GM21619 (cell line): ENCODE data around the gene BIN2.
"Not testable (repeated sequence)": the region's sequence is repeated elsewhere in the genome, so short reads cannot be mapped to it uniquely, and the experiment has no call there.

Experiments
- ATAC-seq: cut with Tn5 transposase; IDR thresholded peaks from one replicate; pipeline ENCODE4 v1.9.1; 2021; ENCODE audit not compliant: unreplicated experiment

Gene BIN2

DNA sequence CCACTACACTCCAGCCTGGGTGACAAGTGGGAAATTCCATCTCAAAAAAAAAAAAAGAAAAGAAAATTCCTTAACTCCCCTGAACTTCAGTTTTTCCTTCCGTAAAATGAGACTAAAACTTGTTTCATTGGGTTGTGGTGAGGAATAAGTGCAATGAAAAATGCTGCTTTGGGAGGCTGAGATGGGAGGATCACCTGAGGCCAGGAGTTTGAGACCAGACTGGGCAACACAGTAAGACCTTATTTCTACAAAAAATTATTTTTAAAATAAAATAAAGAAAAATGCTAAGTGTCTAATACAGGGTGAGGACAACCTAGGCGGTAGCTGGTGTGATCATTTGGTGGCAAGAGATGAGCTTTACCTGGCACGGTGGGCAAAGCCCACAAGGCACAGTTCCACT is 60.6 kb downstream of the BIN2 start:
- ATAC-seq = no peak

DNA sequence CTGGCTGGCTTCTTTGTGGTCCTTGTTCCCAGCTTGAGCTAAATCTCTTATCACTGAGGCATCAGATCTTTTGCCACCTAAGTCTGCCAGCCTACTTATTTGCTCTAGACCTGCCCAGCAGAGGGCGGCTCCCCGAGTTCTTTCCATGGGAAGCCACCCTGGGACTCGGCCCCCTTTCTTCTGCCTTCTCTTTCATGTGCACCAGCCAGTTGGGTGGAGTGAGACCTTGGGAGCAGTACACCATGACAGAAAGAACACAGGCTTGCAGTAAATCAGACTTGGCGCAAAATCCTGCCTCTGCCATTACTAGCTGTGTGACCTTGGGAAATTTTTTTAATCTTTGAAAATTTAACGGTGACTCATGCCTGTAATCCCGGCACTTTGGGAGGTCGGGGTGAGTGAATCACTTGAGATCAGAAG is 61.2 kb downstream of the BIN2 start:
- no peak for ATAC-seq

- not testable (repeated sequence) for ATAC-seq
Observed at GRCh38 chr12:51259600-51259999, 64.4 kb downstream of the BIN2 start.

DNA sequence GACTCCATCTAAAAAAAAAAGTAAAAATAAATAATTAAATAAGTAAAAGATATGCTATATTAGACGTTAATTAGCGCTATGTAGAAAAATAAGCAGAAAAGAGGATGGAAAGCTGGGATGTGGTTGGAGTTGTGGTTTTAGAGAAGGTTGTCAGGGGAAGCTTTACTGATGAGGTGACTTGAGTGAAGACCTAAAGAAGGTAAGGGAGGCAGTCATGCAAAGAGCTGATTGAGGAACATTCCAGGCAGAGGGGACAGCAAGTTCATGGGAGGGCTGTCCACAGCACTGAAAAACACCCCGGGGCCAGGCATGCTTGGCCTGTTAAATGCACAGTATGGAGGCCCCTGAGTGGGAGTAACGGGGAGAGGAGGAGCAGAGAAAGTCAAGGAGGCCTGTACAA is 69.4 kb downstream of the BIN2 start:
- no peak for ATAC-seq

- ATAC-seq = no peak
Observed at GRCh38 chr12:51253276-51253675, 70.7 kb downstream of the BIN2 start.

DNA sequence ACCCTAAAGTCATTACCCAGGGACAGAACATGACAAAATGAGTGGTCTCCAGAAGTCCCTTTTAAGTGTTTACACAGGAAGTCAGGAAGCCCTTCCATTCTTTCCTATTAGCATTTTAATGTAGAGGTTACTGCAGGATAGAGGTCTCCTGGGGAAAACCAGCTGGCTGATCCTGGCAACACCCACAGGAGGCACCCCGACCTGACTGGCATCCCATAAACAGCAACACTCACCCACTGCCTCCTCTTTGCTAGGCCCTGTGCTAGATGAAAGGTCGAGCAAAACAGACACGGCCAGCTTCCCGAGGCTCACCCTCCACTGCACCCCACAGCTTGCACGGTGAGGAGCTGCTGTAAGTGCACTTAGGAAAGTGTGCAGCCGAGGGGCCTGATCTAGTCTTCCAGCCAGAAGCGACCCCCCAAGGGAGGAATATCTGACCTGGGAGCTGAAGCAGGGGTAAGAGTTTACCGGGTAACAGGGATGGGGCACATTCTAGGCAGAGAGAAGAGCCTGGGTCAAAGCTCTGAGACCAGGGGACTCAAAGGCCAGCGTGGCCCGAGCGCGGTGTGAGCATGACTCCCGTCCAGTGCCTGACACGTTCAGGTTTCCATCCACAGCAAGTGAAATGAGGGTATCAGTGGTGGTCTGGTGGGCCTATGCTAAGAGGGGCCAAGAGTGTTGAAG is 76.3 kb downstream of the BIN2 start:
- no peak for ATAC-seq

GRCh38 chr12:51246254-51246853 is 77.6 kb downstream of the BIN2 start:
- ATAC-seq = no peak

GRCh38 chr12:51245476-51246253 is 78.3 kb downstream of the BIN2 start:
- no peak for ATAC-seq

DNA sequence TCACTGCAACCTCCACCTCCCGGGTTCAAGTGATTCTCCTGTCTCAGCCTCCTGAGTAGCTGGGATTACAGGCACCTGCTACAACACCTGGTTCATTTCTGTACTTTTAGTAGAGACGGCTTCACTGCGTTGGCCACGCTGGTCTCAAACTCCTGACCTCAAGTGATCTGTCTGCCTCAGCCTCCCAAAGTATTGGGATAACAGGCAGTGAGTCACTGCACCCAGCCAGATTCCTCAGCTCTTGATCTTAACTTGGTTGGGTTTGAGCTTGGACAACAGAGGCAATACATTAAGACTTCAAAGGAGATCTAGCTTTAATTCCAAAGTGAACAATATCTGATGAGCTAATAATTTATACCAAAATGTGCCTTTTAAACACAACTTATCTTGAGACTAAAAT is 79.7 kb downstream of the BIN2 start:
- no peak for ATAC-seq

- ATAC-seq = no peak
Observed at GRCh38 chr12:51242876-51243275, 81.1 kb downstream of the BIN2 start.

GRCh38 chr12:51242120-51242519 is 81.9 kb downstream of the BIN2 start:
- ATAC-seq = no peak

DNA sequence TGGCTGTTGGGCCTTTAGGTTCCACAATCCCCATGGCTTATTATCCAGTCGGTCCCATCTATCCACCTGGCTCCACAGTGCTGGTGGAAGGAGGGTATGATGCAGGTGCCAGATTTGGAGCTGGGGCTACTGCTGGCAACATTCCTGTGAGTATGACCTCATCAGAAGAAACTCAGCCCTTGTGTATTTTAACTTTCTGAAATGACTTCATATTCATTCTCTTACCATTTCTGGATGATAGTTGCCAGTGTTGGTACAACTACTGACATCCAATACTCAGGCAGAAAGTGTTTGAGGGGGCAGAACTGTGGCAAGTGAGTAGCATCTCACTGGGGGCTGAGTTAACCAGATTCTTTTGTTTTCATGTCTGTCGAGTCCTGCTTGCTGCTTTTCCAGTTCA is 83.0 kb downstream of the BIN2 start:
- no peak for ATAC-seq

DNA sequence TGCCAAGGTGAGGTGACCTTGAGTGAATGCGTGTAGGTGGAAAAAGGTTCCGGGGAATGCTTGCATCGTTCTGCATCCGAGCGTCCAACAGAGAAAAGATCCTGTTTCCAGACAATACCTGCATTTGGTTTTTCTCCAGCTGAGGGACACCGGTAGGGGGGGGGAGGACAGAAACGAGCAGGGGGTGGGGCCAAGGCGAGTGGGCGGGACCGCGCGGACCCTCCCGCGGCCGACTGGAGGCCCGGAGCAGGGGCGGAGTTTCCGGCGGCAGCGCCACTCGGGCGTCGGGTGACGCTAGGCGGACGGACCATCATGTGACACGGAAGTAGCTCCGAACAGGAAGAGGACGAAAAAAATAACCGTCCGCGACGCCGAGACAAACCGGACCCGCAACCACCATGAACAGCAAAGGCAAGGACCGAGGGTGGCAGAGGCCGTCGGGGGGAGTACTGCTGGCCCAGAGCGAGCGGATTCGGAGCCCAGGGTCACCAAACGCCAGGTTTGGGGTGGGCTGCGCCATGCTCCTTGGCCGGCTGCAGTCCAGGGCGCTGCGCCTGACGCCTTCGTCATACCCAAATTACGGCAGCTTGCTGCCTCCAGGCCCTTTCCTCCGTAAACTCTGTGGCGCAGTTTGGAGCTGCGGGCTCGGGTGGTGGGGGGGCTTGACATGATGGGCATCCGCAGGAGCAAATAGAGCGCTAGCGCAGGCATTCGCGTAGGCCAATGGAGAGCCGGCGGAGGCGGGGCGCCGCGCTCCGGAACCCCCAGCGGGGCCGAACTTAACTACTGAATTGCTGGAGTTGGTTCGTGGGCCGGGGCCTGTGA is 85.3 kb downstream of the BIN2 start, which contains the start of gene DAZAP2:
TSS of gene DAZAP2 (plus strand) at position 317 of the 825 bp plus-strand sequence. CDS start at position 399, 82 bp downstream.
- ATAC-seq = peak; percentile 88

GRCh38 chr12:51238037-51238509 is 85.9 kb downstream of the BIN2 start:
- peak; percentile 6 for ATAC-seq

DNA sequence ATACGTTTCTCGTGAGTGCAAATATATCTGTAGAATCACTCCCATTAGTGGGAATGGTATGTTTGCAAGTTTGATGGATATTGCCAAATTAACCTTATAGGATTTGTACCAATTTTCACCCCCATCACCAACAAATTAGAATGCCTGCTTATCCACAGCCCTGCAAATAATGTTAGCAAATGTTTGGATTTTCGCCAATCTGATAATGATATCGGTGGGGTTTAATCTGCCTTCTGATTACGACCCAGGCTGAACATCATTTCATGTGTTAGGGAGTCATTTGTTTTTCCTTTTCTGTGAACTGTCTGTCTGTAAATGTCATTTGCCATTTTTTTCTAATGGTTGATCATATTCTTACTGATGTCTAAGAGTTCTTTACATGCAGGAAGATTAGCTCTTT is 89.4 kb downstream of the BIN2 start:
- ATAC-seq = no peak

GRCh38 chr12:51232642-51233041 is 91.3 kb downstream of the BIN2 start:
- no peak for ATAC-seq
